Ovary (tissue), 3 donors: ENCODE results near the gene LEF1.

Experiments
- EP300 ChIP-seq: sonication (generic); formaldehyde crosslinking; IDR thresholded peaks from one replicate; pipeline ENCODE4 v1.6.1; 2017; ENCODE audit warnings: antibody characterized with exemption
- POLR2A ChIP-seq: fragments of 450-650 bp; IDR thresholded peaks from one replicate; pipeline ENCODE4 v1.6.1; 2017; ENCODE audit warnings: antibody characterized with exemption, mild to moderate bottlenecking, moderate library complexity
- TF ChIP-seq, protein P1 (sequence below), 3 donors: fragments of 450-650 bp in 2 of 3; fragments of 200-600 bp in 1 of 3; IDR thresholded peaks; one replicate each; pipeline versions ENCODE4 v1.5.1 to v1.8.0; 2016 to 2022; ENCODE audit warnings: antibody characterized with exemption in 3 of 3, mild to moderate bottlenecking in 1 of 3
- donor health status: DM: no; HTN: no; CAD: no.

DNA sequence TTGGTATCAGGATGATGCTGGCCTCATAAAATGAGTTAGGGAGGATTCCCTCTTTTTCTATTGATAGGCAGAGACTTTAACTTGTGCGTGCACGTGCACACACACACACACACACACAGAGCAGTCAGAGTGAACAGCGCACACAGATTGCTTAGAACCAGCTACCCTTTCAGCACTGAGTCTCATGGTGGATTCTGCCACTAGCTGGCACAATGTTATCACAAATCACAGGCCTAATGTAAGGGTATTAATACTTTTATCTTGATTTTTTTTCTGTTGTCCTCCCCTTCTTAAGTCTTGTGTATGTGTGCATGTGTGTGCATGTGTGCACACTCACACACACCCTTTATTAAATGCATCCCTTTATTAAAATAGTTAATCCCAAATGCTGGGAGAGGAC, 125.8 kb downstream of the LEF1 start:
- TF ChIP-seq POLR2A (no peak), EP300 (no peak)
- TF ChIP-seq, protein P1, sequence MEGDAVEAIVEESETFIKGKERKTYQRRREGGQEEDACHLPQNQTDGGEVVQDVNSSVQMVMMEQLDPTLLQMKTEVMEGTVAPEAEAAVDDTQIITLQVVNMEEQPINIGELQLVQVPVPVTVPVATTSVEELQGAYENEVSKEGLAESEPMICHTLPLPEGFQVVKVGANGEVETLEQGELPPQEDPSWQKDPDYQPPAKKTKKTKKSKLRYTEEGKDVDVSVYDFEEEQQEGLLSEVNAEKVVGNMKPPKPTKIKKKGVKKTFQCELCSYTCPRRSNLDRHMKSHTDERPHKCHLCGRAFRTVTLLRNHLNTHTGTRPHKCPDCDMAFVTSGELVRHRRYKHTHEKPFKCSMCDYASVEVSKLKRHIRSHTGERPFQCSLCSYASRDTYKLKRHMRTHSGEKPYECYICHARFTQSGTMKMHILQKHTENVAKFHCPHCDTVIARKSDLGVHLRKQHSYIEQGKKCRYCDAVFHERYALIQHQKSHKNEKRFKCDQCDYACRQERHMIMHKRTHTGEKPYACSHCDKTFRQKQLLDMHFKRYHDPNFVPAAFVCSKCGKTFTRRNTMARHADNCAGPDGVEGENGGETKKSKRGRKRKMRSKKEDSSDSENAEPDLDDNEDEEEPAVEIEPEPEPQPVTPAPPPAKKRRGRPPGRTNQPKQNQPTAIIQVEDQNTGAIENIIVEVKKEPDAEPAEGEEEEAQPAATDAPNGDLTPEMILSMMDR (IDR thresholded peaks at IDR 0.05): no peak
